ENCODE measurements around the gene ZNF609.

DNA sequence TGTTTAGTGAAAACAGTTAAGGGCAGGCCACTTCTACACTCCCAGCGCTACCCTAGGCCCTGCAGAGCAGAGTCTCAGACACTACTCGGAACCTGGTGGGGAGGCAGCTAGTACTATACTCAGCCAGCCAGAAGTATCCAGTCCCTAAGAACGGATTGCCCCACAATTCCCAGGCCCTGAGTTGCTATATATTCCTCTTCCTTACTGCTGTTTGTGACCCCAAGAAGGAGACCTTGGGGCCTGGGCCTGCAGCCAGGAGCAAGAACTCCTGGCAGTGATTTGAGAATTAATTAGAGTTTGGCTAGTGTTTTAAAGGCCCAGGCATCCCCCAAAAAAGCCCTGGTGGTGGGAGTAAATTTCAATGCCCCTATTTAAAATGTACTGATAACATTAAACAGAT lies 227.3 kb downstream of the ZNF609 start:
- TF ChIP-seq EZH2phosphoT487 (IDR thresholded peaks at IDR 0.05; ENCODE audit: insufficient read depth, low read depth) = no peak
- no peak for TF ChIP-seq EZH2 (IDR thresholded peaks at IDR 0.05; ENCODE audit: insufficient read depth, poor library complexity, severe bottlenecking)
